CD14-positive monocyte (primary cell): Measurements from ENCODE around the gene COTL1. TPM values are rescaled to one million over a fixed set of nuclear protein-coding genes. Genes with fewer than 3 reads are reported as not detected.

Experiments
- DNase-seq, 3 donors: peaks; one replicate each; pipeline ENCODE4 v3.0.0-alpha.2; 2011 to 2022
- H2AFZ ChIP-seq: 2 replicates; pipeline ENCODE4 v1.6.0; 2012; ENCODE audit warnings: mild to moderate bottlenecking, low read depth, low read length, inconsistent platforms; ENCODE audit not compliant: insufficient read depth, poor library complexity, severe bottlenecking
- H3K27ac ChIP-seq, 2 donors: 1 replicate in 1 of 2; 2 replicates in 1 of 2; pipeline ENCODE4 v1.5.1; 2012 to 2013; ENCODE audit warnings: low read length in 2 of 2, control low read depth in 1 of 2, inconsistent platforms in 1 of 2, low read depth in 1 of 2, mild to moderate bottlenecking in 1 of 2
- H3K27me3 ChIP-seq, 2 donors: one replicate each; pipeline versions ENCODE4 v1.6.0 to v1.6.1; 2011 to 2013; ENCODE audit warnings: low read length in 2 of 2; ENCODE audit not compliant: control insufficient read depth in 2 of 2, insufficient read depth in 2 of 2
- H3K36me3 ChIP-seq, 2 donors: replicated peaks in 1 of 2; 1 replicate in 1 of 2; 2 replicates in 1 of 2; pipeline versions ENCODE4 v1.5.1 to v1.6.1; 2012 to 2013; ENCODE audit warnings: low read length in 2 of 2, control low read depth in 1 of 2, inconsistent platforms in 1 of 2, mild to moderate bottlenecking in 1 of 2; ENCODE audit not compliant: insufficient read depth in 2 of 2, control insufficient read depth in 1 of 2
- H3K4me1 ChIP-seq, 2 donors: 1 replicate in 1 of 2; 2 replicates in 1 of 2; pipeline versions ENCODE4 v1.5.1 to v1.6.1; 2012 to 2013; ENCODE audit warnings: low read length in 2 of 2, control low read depth in 1 of 2, inconsistent platforms in 1 of 2, mild to moderate bottlenecking in 1 of 2, moderate library complexity in 1 of 2; ENCODE audit not compliant: insufficient read depth in 2 of 2, control insufficient read depth in 1 of 2
- H3K4me2 ChIP-seq: replicated peaks from 2 replicates; pipeline ENCODE3; 2012; ENCODE audit warnings: low read length, moderate library complexity, mild to moderate bottlenecking; ENCODE audit not compliant: poor library complexity, severe bottlenecking; ENCODE audit errors: extremely low read depth
- H3K4me3 ChIP-seq, 3 experiments: fragments of 200-600 bp in 1 of 3; sonication (generic) in 1 of 3; replicated peaks in 1 of 3; 1 replicate in 2 of 3; 2 replicates in 1 of 3; pipeline ENCODE4 v1.5.1; 2011 to 2013; ENCODE audit warnings: low read length in 3 of 3, mild to moderate bottlenecking in 3 of 3, control low read depth in 2 of 3, low read depth in 2 of 3, inconsistent platforms in 1 of 3, moderate library complexity in 1 of 3
- H3K79me2 ChIP-seq: 2 replicates; pipeline ENCODE4 v1.6.0; 2012; ENCODE audit warnings: mild to moderate bottlenecking, control low read depth, inconsistent platforms, low read length, moderate library complexity; ENCODE audit not compliant: insufficient read depth
- H3K9ac ChIP-seq: 2 replicates; pipeline ENCODE4 v1.6.0; 2017; ENCODE audit warnings: low read length, mild to moderate bottlenecking; ENCODE audit not compliant: insufficient read depth, poor library complexity, severe bottlenecking
- H3K9me3 ChIP-seq, 2 donors: replicated peaks in 1 of 2; 1 replicate in 1 of 2; 2 replicates in 1 of 2; pipeline versions ENCODE4 v1.5.1 to v1.6.1; 2012 to 2013; ENCODE audit warnings: low read length in 2 of 2, control low read depth in 1 of 2; ENCODE audit not compliant: control insufficient read depth in 1 of 2, insufficient read depth in 1 of 2
- H4K20me1 ChIP-seq: 2 replicates; pipeline ENCODE4 v1.6.0; 2012; ENCODE audit warnings: mild to moderate bottlenecking, low read length, control low read depth, moderate library complexity; ENCODE audit not compliant: insufficient read depth
- H3K27ac Mint-ChIP-seq, 7 donors: one replicate each; pipeline ENCODE4 v1.8.0; 2020; ENCODE audit warnings: mild to moderate bottlenecking in 7 of 7, mixed read lengths in 7 of 7, moderate library complexity in 6 of 7, inconsistent platforms in 2 of 7
- H3K27me3 Mint-ChIP-seq, 3 donors: one replicate each; pipeline ENCODE4 v1.8.0; 2021 to 2022; ENCODE audit warnings: low read depth in 3 of 3, mild to moderate bottlenecking in 3 of 3, mixed read lengths in 3 of 3, moderate library complexity in 3 of 3, inconsistent platforms in 1 of 3
- H3K36me3 Mint-ChIP-seq, 2 donors: one replicate each; pipeline ENCODE4 v1.8.0; 2020; ENCODE audit warnings: mixed read lengths in 2 of 2, inconsistent platforms in 1 of 2, mild to moderate bottlenecking in 1 of 2
- H3K4me1 Mint-ChIP-seq: one replicate; pipeline ENCODE4 v1.8.0; 2020; ENCODE audit warnings: mild to moderate bottlenecking, mixed read lengths
- H3K4me3 Mint-ChIP-seq, 2 donors: one replicate each; pipeline ENCODE4 v1.8.0; 2020; ENCODE audit warnings: mild to moderate bottlenecking in 2 of 2, mixed read lengths in 2 of 2, moderate library complexity in 1 of 2
- H3K9me3 Mint-ChIP-seq, 7 donors: one replicate each; pipeline ENCODE4 v1.8.0; 2020 to 2022; ENCODE audit warnings: mixed read lengths in 7 of 7, mild to moderate bottlenecking in 6 of 7, moderate library complexity in 6 of 7, inconsistent platforms in 2 of 7
- CTCF ChIP-seq: fragments of 200-600 bp; IDR thresholded peaks from one replicate; pipeline ENCODE4 v1.8.0; 2022; ENCODE audit warnings: antibody characterized with exemption, mild to moderate bottlenecking
- WGBS: methylation state at CpG from one replicate; pipeline ENCODE4 v1.1.5; 2013; ENCODE audit warnings: missing lambda C conversion rate; ENCODE audit not compliant: insufficient coverage; 5-methylcytosine and 5-hydroxymethylcytosine counted together
- intact Hi-C, 2 donors: fragments of 100-400 bp; cut with micrococcal nuclease; formaldehyde crosslinking; loops; one replicate each; pipeline versions ENCODE4 v1.15.0 to v1.15.1; 2023
- polyA plus RNA-seq, 3 donors: library from polyadenylated mRNA; depleted of rRNA in 1 of 3; unstranded in 2 of 3; stranded (reverse) in 1 of 3; fragments of 300-500 nt in 2 of 3; fragments of >200 nt in 1 of 3; fragmentation: Illumina TruSeq in 2 of 3; gene quantifications; 1 replicate in 2 of 3; 2 replicates in 1 of 3; pipeline ENCODE4 v1.2.3, GENCODE V29; 2012 to 2021

COTL1 gene
- polyA plus RNA-seq, 3 donors, result 648 to 1,843 (median 1,643) TPM

GRCh38 chr16:84607694-84608093 is 10.2 kb downstream of the COTL1 start:
- Histone ChIP-seq H3K27me3 (no peaks in the 10 kb centered on the region), H2AFZ (no peak overlapping the region), H3K9me3 (peaks cover 15 to 23% of the 10 kb centered on the region in 2 donors), H3K79me2 (peaks cover 95% of the 10 kb centered on the region), H3K4me2 (peak overlapping the region; percentile 47), H3K27ac (peak overlapping the region; percentile 99), H3K9ac (peak overlapping the region; percentile 44), H3K4me3 (peak overlapping the region in 1 of 3 experiments; percentile 59), H3K4me1 (peaks cover 97 to 98% of the 10 kb centered on the region in 2 donors), H3K36me3 (peaks cover 56 to 73% of the 10 kb centered on the region in 2 donors), H4K20me1 (peaks cover 68% of the 10 kb centered on the region)
- DNase-seq, result peak; percentile 87 to 91 (median 89)
- peak overlapping the region; percentile 95 to 100 (median 98) for H3K27ac Mint-ChIP-seq
- peaks cover 0 to 2% (median 0%) of the 10 kb centered on the region in 3 donors for H3K27me3 Mint-ChIP-seq
- TF ChIP-seq CTCF, result no peak
- H3K4me1 Mint-ChIP-seq, result peaks cover 94% of the 10 kb centered on the region
- peak overlapping the region; percentile 52 to 91 for H3K4me3 Mint-ChIP-seq
- H3K36me3 Mint-ChIP-seq, result peaks cover 85 to 91% of the 10 kb centered on the region in 2 donors
- peaks cover 24 to 41% (median 27%) of the 10 kb centered on the region in 7 donors for H3K9me3 Mint-ChIP-seq
- intact Hi-C loops, result loop anchor here in 1 of 2 donors (1.0 kb wide), 1 partner anchor 7 kb away; no protein-coding TSS in a partner anchor
- WGBS, result 14% methylated on average over 7 of the region's 7 CpGs

- H3K36me3 ChIP-seq, result peaks cover 51 to 66% of the 10 kb centered on the region in 2 donors
- H3K4me1 Mint-ChIP-seq, result peaks cover 94% of the 10 kb centered on the region
- peaks cover 24 to 39% (median 27%) of the 10 kb centered on the region in 7 donors for H3K9me3 Mint-ChIP-seq
- no peak for TF ChIP-seq CTCF
- H2AFZ ChIP-seq, result no peak overlapping the region
- H3K9me3 ChIP-seq, result peaks cover 15 to 23% of the 10 kb centered on the region in 2 donors
- DNase-seq, result no peak
- peak overlapping the region; percentile 99 for H3K27ac ChIP-seq
- peaks cover 80 to 91% of the 10 kb centered on the region in 2 donors for H3K36me3 Mint-ChIP-seq
- H3K27ac Mint-ChIP-seq, result peak overlapping the region; percentile 95 to 100 (median 98)
- H3K79me2 ChIP-seq, result peaks cover 95% of the 10 kb centered on the region
- peaks cover 63% of the 10 kb centered on the region for H4K20me1 ChIP-seq
- intact Hi-C loops, result no loop called here
- peaks cover 0 to 3% (median 0%) of the 10 kb centered on the region in 3 donors for H3K27me3 Mint-ChIP-seq
- peaks cover 97 to 98% of the 10 kb centered on the region in 2 donors for H3K4me1 ChIP-seq
- peak overlapping the region; percentile 57 to 91 for H3K4me3 Mint-ChIP-seq
- WGBS, result 100% methylated on average over 7 of the region's 13 CpGs
- peak overlapping the region; percentile 44 for H3K9ac ChIP-seq
- no peaks in the 10 kb centered on the region for H3K27me3 ChIP-seq
- H3K4me3 ChIP-seq, result peak overlapping the region in 1 of 3 experiments; percentile 59
- peak overlapping the region; percentile 47 for H3K4me2 ChIP-seq
Observed at GRCh38 chr16:84607061-84607460, 10.8 kb downstream of the COTL1 start.
